GM18517 (cell line): ENCODE results near the gene NTN3.
A peak's percentile ranks its signal among the peaks of the same experiment; 100 is the strongest.
"Not testable (repeated sequence)": the region's sequence is repeated elsewhere in the genome, so short reads cannot be mapped to it uniquely, and the experiment has no call there.

Source experiments
- ATAC-seq: cut with Tn5 transposase; IDR thresholded peaks from one replicate; pipeline ENCODE4 v1.9.1; 2021; ENCODE audit warnings: mild to moderate bottlenecking, moderate library complexity; ENCODE audit not compliant: unreplicated experiment

NTN3 gene

DNA sequence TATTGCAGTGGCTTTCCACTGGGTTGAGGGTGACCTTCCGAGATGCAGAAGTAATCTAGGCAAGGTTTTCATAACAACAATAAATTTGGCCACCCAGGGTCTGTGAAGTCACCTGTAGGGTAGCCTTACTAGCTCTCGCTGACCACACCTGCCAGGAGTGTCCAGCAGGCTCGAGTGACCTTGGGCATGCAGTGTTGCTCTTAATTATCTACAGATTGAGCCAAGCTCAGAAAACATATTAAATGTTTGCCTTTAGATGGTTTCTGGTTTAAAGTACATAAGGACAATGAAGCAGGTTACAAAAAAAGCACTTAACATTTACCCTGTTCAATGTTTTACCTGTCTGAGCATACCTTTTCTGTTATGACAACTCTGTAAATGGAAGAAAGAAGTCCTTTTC, 5.6 kb downstream of the NTN3 start:
- no peak for ATAC-seq

DNA sequence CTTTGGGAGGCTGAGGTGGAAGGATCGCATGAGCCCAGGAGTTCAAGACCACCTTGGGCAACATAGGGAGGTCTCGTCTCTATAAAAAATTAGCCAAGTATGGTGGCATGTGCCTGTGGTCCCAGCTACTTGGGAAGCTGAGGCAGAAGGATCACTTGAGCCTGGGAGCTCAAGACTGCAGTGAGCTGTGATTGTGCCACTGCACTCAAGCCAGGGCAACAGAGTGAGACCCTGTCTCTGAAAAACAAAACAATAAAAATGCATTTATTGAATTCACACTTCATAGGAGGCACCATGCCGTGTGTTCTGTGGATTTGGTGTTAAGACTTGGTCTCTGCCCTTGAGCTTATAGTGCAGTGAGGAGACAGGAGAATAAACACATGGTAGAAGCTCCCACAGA, 6.2 kb downstream of the NTN3 start:
- ATAC-seq, result no peak

DNA sequence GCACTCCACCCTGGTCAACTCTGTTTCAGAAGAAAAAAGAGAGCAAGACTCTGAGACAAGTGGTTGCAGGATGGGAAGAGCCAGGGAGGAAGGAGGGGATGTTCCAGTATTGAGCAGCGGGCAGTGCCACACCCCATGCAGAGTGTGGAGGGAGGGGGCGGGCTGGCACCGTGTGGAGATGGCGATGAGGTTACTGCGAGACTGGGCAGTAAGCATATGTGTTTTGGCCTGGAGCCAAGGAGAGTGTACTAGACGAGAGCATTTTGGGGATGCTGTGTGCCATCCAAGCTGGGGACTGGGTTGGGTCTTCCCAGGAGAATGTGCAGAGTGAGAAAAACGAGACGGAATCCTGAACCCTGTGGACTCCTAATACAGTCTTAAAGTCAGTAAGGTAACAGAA, 7.2 kb downstream of the NTN3 start:
- no peak for ATAC-seq

DNA sequence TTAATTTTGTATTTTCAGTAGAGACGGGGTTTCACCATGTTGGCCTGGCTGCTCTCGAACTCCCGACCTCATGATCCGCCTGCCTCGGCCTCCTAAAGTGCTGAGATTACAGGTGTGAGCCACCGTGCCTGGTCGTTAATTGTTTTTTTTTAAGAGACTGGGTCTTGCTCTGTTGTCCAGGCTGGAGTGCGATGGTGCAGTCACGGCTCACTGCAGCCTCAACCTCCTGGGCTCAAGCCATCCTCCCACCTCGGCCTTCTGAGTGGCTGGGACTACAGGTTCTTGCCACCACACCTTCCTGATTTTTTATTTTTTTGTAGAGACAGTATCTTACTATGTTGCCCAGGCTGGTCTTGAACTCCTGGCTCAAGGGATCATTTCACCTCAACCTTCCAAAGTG, 8.9 kb downstream of the NTN3 start:
- not testable (repeated sequence) for ATAC-seq

DNA sequence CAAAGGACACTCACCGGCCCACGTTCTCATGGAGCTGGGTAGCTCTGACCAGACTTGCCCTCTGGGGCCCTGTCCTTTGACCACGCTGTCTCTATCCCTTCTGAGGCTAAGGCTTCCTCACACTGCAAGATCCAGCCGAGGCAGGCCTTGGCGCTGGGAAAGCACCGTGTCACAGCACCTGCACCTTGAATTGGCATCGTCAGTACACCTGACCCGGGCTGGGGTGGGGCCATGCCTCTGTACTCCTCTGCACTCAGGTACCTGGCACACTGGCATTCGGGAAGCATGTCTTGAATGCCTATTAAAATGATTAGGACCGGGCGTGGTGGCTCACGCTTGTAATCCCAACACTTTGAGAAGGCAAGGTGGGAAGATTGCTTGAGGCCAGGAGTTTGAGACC, 9.9 kb downstream of the NTN3 start:
- no peak for ATAC-seq

DNA sequence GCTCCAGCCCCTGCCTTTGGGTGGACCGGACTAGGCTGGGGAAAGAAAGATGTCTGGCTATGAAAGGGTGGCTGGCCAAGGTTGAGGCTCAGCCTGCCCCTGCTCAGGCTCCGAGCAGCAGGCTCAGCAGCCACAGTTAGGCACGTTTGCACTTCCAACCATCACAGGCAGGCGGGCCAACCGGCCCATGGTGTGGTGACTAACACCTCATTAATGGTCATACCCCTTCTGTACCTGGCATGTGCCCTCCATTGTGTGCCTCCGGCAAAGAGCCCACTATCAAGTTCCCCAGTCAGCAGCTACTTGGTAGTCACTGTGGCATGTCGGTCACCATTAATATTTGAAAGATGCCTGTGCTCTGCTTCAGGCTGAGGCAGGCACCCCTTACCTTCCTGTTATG, 10.6 kb downstream of the NTN3 start:
- ATAC-seq, result no peak

DNA sequence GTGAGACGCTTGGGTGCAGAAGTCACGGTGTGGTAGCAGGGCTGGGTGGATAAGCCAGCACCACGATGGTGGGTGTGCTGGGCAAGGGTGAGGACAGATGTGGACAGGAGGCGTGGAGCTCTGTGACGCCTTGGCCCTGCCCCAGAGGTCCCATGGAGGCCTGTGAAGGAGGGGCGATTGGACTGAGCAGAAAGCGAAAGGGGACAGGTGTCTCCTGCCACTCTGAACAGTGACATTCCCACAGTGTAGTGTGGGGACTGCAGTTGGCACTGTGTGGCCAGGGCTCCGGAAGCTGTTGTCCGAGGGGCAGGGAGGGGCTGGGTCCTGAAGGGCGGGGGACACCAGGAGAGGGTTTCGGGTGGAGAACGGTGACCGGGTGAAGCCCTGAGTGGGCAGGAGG, 11.2 kb downstream of the NTN3 start:
- ATAC-seq, result no peak

DNA sequence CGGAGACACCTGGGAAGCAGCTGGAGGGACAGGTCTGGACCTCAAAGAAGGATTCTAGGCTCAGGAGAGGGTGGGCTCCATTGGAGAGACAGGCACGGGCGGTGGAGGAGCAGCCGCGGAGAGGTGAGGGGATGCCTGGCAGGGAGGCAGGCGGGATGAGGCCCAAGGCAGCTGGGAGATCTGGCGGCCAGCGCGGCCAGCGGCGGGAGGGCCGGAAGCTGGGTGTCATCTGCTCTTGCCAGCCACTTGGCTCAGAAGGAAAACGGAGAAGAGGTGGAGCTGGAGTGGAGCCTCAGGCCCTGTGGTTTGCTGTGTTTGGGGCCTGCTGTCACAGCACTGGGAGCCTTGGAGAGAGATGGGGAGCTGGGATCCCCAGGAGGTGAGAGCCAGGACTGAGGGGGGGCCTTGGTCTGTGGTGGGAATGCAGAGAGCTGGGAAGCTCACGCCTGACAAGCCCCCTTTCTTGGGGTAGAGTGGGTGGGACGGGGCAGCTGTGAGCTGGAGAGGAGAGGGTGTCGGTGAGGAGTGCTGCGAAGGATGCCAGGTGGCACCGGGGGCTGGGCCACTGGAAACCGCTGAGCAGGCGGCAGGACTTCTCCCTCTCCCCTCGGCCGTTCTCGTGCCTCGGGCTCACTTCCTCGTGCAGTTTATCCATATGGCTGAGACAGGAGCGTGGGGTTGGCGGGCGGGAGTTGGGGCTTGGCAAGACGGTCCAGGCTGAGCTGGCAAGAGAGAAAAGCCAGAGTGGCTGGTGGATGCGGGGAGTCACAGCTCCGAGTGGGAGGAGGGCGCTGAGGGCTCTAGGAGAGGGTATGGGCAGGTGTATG, 11.8 kb downstream of the NTN3 start:
- no peak for ATAC-seq

DNA sequence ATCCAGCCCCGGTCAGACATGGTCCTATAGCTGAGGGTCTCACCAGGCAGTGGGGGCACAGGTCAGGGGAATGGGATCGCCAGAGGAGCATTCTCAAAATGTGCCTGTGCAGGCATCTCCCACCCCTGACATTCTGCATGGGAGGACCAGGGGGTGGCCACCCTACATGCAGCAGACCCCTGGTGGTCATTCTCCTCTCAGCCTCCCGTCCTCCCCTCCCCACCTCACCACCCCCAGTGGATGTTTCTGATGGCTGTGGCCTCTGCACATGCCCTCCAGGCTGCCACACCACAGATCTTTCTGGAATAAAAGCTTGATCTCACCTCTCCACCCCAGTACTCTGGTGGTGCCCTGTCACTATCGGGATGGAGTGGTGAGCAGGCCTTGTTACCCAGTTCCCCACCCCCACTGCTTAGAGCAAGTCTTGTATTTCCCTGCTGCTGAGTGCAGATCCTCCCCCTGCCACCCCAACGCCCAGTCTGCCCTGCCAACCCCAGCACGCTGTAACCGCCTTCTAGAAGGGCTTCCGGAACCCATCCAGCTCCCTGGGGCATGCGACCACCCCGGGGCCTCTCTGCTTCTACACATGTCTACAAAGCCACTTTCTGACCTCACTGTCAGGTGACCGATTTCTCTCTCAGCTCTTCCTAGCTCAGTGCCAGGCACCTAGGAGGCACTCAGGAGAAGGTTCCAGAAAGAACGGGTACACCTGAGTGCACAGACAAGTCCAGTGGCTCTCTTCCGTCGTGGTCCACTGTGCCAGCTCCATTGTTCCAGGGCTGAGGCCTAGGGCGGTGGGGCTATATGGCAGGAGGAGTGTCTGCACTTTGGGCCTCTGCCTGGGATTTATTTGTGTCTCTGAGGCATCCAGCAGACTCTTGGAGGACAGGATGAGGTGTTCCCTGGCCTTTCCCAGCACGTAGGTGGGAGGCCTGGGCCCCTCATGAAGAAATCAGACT, 13.1 kb downstream of the NTN3 start:
- no peak for ATAC-seq

DNA sequence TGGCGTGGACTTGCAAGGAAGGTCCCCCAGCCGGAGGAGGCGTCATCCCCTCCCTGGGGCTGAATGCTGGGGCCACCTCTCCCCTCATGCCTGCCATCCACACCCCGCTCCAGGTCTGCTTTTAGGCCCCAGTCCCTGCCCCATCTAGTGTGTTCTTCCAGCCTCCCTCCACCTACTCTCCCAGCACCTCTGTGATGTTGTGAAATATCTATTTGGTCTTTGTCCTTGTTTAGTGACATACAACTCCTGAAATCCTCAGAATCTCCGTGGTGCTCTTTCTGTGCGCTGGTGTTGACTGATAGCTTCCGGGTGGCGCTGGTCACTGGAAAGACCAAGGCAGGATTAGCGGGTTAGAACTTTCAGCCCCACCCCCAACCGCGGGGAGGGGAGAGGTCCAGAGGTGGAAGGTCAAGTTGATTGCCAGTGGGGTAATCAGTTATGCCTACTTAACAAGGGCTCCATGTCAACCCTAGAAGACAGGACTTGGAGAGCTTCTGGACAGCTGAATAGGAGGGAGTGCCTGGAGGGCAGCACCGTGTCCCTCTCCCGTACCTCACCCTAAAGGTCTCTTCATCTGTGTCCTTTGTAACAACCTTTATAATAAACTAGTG, 13.9 kb downstream of the NTN3 start:
- no peak for ATAC-seq

DNA sequence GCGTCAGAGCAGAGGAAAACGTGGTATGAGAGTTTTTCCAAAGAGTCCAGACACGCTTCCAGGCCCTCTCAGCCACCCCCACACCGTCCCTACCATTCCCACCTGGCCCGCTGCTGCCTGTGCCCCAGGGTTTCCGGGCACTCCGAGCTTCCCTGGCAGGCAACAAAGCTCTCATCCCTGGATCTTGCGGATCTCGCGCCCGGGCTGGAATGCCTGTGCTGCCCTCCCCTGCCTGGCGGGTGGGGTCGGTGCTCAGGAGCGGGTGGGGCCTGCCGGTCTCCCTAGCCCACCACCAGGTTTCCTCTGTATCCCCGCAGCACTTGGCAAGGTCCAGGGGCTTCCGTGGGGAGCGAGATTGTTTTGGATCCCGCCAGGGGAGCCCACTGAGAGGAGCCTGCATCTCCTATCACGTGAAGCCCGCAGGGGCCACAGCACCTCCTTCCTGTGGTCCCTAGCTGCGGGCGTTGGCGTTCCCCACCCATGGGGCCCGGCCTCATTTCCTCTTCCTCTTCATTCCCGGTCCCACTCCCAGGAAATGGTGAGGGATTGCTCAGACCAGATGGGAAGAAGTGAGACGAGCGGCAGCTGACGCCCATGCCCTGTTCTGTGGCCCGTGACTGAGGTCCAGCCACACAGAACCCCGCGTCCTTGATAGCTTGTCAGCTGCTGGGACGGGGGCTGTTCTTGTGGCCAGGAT, 14.9 kb downstream of the NTN3 start:
- ATAC-seq, result no peak

DNA sequence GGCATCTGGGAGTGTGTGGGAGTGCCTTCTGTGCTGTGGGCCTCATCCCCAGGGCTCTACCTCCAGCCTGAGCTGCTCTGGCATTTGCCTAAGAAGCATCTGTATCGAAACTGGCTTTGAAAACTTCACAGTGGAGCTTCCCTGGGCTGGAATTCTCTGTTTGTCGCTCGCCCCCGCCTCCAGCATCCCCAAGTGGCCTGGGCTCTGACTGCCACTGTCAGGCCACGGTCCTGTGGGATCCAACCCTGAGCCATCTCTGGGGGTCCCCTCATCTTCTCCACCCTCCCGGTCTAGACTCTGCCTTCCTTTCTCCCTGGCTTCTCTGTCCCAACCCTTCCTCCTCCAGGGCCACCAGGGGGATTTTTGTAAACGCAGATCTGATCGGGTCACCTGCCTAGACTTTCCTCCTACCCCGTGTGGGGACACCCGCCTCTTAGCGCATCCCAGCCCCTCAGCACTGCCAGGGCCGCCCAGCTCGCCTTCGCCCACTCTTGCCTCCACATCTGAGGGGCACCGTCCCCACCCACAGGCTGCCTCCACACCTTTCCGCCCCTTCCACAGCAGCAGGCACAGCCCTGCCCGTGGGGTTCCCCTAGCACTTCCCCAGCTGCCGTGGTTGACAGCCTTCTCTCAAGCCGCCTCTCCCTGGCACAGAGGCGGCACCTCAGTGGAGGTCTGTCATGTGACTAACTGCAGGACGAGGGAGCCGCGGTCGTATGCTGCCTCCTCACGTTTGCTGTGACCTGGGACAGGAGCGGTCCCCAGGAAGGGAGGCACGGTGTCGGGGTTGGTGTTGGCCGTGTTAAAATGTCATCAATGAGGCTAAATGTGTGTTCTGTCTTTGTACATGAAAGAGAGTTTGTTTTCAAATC, 15.8 kb downstream of the NTN3 start:
- ATAC-seq, result peak; percentile 63

DNA sequence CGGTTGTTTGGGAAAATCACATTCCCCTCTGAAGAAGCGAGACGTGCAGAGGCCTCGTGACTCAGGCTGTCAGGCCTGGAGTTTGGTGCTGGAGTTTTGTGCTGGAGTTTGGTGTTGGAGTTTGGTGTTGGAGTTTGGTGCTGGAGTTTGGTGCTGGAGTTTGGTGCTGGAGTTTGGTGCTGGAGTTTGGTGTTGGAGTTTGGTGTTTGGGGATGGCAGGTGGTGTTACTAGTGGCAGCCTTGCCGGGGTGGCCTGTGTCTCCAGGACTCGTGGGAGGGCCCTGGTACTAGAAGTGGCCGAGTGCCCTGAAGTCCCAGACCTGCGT, 16.4 kb downstream of the NTN3 start:
- no peak for ATAC-seq

DNA sequence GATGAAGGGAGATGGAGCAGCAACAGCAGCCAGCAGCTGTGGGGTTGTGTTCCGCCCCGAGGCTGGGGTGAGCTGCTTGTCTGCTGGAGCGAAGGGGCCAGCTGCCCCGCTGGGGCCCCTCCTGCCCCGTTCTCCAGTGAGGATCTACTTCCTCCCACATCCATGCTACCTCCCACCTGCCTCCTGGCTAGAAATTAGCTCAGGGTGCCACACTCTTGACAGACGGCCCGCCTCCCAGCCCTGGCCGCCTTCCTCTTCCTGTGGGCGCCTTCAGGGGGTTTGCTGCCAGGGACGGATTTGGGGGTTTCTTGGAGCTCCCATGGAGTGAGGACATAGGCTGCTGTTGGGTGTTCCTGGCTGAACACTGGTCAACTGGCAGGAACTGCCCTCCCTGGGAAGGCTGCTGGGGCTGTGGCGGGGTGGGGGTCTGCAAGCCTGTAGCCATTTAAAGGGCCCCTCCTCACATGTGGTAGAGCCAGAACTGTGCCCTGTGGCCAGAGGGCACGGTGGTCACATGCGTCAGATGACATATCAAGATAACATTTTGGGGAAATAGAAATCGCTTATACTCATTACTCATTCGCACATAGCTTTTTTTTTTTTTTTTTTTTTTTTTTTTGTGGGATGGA, 16.9 kb downstream of the NTN3 start:
- no peak for ATAC-seq

DNA sequence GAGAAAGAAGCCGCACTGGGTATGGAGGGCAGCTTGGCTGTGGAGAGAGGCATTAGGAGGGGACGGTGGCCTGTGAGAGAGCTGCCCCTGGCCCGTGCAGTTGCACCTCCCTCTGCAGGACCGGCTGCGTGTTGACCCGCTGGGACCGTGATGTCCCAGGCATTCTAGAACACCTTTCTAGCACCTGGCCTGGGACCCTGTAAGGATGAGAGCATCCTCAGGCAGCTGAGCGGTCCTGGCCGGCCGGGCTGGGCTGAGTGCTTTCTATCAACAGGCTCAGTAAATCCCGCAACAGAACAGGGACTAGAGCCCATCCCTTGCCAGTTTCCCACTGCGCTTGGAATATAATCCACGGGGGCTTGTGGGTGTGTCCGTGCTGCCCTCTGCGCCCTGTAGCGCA, 18.5 kb downstream of the NTN3 start:
- ATAC-seq, result no peak

DNA sequence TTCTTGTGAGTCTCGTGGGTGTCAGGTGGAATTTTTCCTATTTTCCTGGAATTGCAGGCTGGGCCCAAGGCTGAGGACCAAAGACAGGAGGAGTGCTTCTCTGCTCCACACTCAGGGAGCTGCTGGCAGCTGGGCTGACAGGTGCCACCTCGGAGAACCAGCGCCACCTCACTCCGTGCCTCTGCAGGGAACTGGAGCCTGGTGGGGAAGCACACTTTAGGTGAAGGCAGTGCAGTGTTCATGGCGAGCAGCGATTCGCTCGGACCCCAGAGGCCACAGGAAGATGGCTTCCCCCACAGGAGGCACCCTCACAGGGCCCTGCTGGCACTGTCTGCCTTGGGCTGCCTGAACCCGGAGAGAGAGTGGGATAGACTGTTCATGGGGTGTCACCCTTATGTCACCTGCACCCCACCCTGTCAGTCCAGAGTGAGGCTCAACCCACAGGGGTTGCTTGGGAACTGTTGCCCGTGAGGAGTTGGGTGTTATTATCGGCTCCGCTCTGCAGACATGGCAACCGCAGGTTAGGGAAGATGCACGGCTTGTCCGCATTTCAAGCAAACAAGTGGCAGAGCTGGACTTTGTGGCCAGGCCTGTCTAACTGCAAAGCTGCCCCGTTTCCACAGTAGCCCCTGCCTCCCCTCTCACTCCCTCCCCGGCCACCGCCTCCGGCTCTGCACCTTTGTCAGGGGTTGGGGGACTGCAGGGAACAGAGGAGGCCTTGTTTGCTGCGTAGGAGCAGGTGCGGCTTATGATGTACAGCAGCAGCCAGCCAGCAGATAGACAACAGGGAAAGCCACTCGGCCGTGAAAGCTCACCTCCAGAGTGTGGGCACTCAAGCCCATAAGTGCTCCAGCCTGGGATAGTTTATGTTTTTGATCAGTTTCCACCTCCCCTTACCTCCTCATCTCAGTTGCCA, 19.4 kb downstream of the NTN3 start:
- no peak for ATAC-seq

DNA sequence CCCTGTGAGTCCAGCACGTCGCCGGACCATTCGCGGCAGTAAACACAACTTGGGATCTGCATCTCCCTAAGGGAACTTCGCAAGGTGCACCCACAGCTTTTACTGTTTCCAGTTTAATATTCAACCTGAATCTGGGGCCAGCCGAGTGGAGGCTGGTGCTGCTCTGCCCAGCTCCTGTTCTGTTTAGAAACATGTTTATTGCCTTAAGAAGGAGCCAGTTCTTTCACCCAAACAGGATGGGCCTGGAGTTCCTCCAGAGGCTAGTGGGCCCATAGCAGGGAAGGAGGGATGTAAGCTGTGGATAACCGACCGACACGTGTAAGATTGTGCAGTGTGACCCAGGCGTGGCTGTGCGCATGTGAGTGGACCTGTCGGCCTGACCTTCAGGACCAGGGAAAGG, 21.2 kb downstream of the NTN3 start:
- ATAC-seq, result no peak

DNA sequence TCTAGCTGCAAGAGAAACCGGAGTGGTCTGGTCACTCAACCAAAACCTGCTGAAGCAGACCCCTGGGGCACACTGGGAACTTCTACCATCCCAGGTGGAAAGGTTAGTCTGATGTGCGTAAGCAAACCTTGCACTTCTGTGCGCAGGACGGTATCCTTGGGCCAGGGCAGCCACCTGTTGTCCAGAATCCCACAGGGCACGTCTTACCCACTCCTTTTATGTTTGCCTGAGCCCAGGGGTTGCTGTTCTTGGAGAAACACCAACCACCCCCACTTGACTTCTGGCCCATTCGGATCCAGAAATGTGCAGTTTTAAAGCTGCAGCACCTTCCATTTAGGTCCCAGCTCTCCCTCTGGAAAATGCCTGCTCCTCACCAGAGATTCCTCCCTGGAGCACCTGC, 22.5 kb downstream of the NTN3 start:
- no peak for ATAC-seq

DNA sequence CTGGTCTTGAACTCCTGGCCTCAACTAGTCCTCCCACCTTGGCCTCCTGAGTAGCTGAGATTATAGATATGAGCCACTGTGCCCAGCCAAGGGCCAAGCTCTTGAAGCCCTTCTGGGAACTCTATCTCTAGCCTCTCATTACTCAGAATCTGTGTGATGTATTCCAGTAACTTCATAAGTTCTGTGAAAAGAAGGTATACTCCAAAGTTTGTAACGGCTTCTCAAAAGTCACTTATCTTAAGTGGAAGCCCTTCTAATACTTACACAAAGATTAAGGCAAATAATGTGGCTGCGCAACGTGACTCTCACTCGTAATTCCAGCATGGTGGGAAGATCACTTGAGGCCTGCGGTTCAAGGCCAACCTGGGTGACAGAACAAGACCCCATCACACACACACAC, 23.5 kb downstream of the NTN3 start:
- ATAC-seq, result no peak
